RWPE2 (cell line): ENCODE measurements around the gene NR5A2.
A peak's percentile ranks its signal among the peaks of the same experiment; 100 is the strongest.

Source experiments
- ATAC-seq: fragments of 200-7000 bp; cut with Tn5 transposase; 3 replicates; pipeline ENCODE4 v1.9.1; 2021; ENCODE audit warnings: low read depth
- DNase-seq: peaks from one replicate; pipeline ENCODE4 v3.0.0-alpha.2; 2020; ENCODE audit warnings: low spot score
- H3K27ac ChIP-seq: fragments of 450-650 bp; 2 replicates; pipeline ENCODE4 v1.5.1; 2017; ENCODE audit warnings: mild to moderate bottlenecking; ENCODE audit not compliant: poor library complexity, severe bottlenecking
- H3K27me3 ChIP-seq: fragments of 250-450 bp; sonication (Bioruptor Pico); 2 replicates; pipeline ENCODE4 v1.5.1; 2021; ENCODE audit warnings: mild to moderate bottlenecking, moderate library complexity; ENCODE audit not compliant: insufficient read depth, poor library complexity, severe bottlenecking
- H3K36me3 ChIP-seq: fragments of 250-450 bp; sonication (Bioruptor Pico); 2 replicates; pipeline ENCODE4 v1.5.1; 2020; ENCODE audit warnings: low read depth, mild to moderate bottlenecking, moderate library complexity
- H3K4me1 ChIP-seq: fragments of 250-450 bp; sonication (Bioruptor Pico); 2 replicates; pipeline ENCODE4 v1.5.1; 2021; ENCODE audit warnings: mild to moderate bottlenecking, moderate library complexity; ENCODE audit not compliant: insufficient read depth, poor library complexity, severe bottlenecking
- H3K4me3 ChIP-seq: fragments of 250-450 bp; sonication (Bioruptor Pico); 2 replicates; pipeline ENCODE4 v1.5.1; 2021; ENCODE audit warnings: mild to moderate bottlenecking, moderate library complexity; ENCODE audit not compliant: severe bottlenecking
- H3K9me3 ChIP-seq: fragments of 250-450 bp; sonication (Bioruptor Pico); 2 replicates; pipeline ENCODE4 v1.5.1; 2021; ENCODE audit warnings: mild to moderate bottlenecking, moderate library complexity; ENCODE audit not compliant: severe bottlenecking
- CTCF ChIP-seq: fragments of 450-650 bp; IDR thresholded peaks from one replicate; pipeline ENCODE4 v1.5.1; 2017; ENCODE audit warnings: mild to moderate bottlenecking, moderate library complexity; ENCODE audit not compliant: poor library complexity, severe bottlenecking

Gene NR5A2

GRCh38 chr1:200176181-200176580, 148.7 kb downstream of the NR5A2 start:
- H3K4me1 ChIP-seq: peaks cover 37% of the 10 kb centered on the region
- no peak for DNase-seq
- ATAC-seq: no peak
- no peak overlapping the region for H3K4me3 ChIP-seq
- no peaks in the 10 kb centered on the region for H3K9me3 ChIP-seq
- no peaks in the 10 kb centered on the region for H3K36me3 ChIP-seq
- H3K27me3 ChIP-seq: no peaks in the 10 kb centered on the region
- no peak overlapping the region for H3K27ac ChIP-seq
- TF ChIP-seq CTCF: no peak

DNA sequence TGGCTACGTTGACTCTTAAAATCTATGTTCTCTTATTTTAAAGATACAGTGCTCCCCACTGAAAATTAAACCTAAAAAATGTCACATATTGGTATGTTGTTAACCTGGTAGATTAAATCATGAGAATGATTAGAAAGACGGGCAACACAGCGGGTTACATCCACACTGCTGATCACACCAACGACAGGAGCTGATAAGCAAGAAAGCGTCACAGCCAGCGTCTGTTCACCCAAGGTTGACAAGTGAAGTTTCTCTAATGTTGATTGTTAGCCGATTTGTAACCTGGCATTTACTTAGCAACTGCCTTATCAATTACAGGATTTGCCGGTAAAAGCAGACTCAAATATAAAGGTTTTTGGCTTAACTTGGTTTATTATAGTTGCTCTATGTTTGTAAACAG, 149.3 kb downstream of the NR5A2 start:
- DNase-seq (no peak), ATAC-seq (no peak)
- H3K36me3 ChIP-seq: no peaks in the 10 kb centered on the region
- TF ChIP-seq CTCF: no peak
- H3K4me3 ChIP-seq: no peak overlapping the region
- peaks cover 41% of the 10 kb centered on the region for H3K4me1 ChIP-seq
- no peaks in the 10 kb centered on the region for H3K9me3 ChIP-seq
- H3K27me3 ChIP-seq: no peaks in the 10 kb centered on the region
- no peak overlapping the region for H3K27ac ChIP-seq

DNA sequence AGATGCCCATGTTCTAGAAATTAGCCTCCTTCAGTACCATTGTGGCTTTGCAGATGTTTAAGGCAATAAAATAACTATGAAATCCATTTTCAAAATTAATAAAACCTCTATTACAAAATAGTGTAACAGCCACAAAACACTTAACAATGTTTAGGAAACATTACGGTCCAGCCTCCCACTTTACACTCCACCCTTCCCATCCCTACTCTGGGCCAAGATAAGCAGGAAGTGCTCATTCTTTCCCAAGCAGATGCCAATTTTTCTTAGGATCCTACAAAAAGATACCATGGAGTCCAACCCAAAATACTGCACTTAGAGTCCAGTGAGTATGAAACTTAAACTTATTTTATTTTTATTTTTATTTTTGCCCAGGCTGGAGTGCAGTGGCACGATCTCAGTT, 150.8 kb downstream of the NR5A2 start:
- ATAC-seq (no peak), DNase-seq (no peak)
- Histone ChIP-seq H3K4me1 (peaks cover 43% of the 10 kb centered on the region), H3K9me3 (no peaks in the 10 kb centered on the region), H3K36me3 (no peaks in the 10 kb centered on the region), H3K27me3 (no peaks in the 10 kb centered on the region), H3K27ac (peak overlapping the region; percentile 70), H3K4me3 (no peak overlapping the region)
- TF ChIP-seq CTCF: no peak

DNA sequence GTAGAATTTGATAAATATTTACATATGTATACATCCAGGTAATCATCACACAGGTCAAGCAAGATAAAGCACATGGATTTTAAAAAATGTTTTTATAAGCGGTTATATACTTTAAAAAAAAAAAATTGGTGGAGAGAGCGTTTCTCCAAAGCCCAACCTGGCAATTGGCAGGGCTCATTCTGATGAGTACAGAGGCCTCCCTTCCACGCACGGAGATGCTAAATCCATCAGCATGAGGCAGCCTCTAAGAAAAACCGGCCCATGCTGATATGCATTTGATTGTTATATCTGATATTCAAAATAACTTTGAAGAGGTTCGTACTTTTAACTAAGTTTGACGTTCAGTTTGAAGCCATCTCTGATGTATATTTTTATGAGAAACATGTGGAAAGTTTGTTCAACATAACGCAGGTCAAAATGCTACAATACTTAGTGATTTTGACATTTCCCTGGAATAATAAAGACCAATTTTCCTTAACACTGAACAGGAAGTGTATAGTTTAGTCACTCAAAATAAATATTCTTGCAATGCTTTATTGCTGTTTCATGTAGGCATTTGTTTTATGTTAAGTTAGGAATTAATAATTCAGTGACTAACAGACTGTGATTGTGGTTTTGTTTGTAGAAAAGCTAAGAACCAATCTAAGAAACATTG, 151.7 kb downstream of the NR5A2 start:
- DNase-seq: no peak
- Histone ChIP-seq H3K36me3 (no peaks in the 10 kb centered on the region), H3K27me3 (no peaks in the 10 kb centered on the region), H3K27ac (peak overlapping the region; percentile 70), H3K4me3 (no peak overlapping the region), H3K4me1 (peaks cover 50% of the 10 kb centered on the region), H3K9me3 (no peaks in the 10 kb centered on the region)
- peak; percentile 37; the same call in 2 of the 3 replicates for ATAC-seq
- TF ChIP-seq CTCF: no peak

DNA sequence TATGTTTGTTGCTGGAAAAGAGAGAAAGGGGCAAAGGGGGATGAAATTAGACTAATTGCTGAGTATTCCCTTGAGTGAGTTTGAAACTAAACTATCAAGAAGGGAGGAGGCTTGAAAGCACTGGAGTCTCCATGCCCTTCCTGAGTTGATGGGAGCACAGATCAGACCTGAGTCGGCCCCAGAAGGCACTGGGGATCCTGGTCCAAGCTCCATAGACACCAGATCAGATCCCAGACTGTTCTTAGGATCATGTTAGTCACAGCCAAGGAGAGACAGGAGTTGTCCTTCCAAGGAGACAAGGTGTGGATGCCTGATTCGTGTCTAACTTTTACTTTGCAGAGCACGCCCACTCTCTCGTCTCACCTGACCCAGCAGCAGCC, 152.3 kb downstream of the NR5A2 start:
- H3K36me3 ChIP-seq: no peaks in the 10 kb centered on the region
- no peak overlapping the region for H3K4me3 ChIP-seq
- H3K27me3 ChIP-seq: no peaks in the 10 kb centered on the region
- ATAC-seq: peak; percentile 22; the same call in 2 of the 3 replicates
- no peaks in the 10 kb centered on the region for H3K9me3 ChIP-seq
- H3K27ac ChIP-seq: peak overlapping the region; percentile 70
- TF ChIP-seq CTCF: no peak
- H3K4me1 ChIP-seq: peaks cover 54% of the 10 kb centered on the region
- DNase-seq: no peak
